Type B pancreatic cell (in vitro differentiated cells): ENCODE results near the gene COL5A1. TPM values are rescaled to one million over a fixed set of nuclear protein-coding genes. Genes with fewer than 3 reads are reported as not detected.

Experiments used
- DNase-seq: peaks from one replicate; pipeline ENCODE4 v3.0.0; 2021; ENCODE audit warnings: mixed read lengths; ENCODE audit not compliant: unreplicated experiment; ENCODE audit errors: extremely low spot score
- H3K27ac Mint-ChIP-seq: 2 replicates; pipeline ENCODE4 v1.8.0; 2021; ENCODE audit warnings: mild to moderate bottlenecking, mixed read lengths
- H3K27me3 Mint-ChIP-seq: 2 replicates; pipeline ENCODE4 v1.8.0; 2021; ENCODE audit warnings: mixed read lengths
- H3K36me3 Mint-ChIP-seq: 2 replicates; pipeline ENCODE4 v1.8.0; 2021; ENCODE audit warnings: mixed read lengths
- H3K4me1 Mint-ChIP-seq: one replicate; pipeline ENCODE4 v1.8.0; 2021; ENCODE audit warnings: mixed read lengths; ENCODE audit not compliant: unreplicated experiment
- H3K4me3 Mint-ChIP-seq: 2 replicates; pipeline ENCODE4 v1.8.0; 2021; ENCODE audit warnings: mild to moderate bottlenecking, mixed read lengths
- H3K9me3 Mint-ChIP-seq: 2 replicates; pipeline ENCODE4 v1.8.0; 2021; ENCODE audit warnings: mixed read lengths
- CTCF ChIP-seq: fragments of 200-600 bp; sonication (generic); conservative IDR thresholded peaks from 2 replicates; pipeline ENCODE4 v1.5.0; 2021; ENCODE audit warnings: antibody characterized with exemption, mild to moderate bottlenecking
- total RNA-seq: library from RNA; stranded (reverse); gene quantifications from 2 replicates; pipeline ENCODE4 v1.2.1, GENCODE V29; 2021; ENCODE audit warnings: low replicate concordance

The COL5A1 gene
- total RNA-seq, 1 donor from 2014 or later: 112 TPM

- no peak for DNase-seq
- peak overlapping the region; percentile 53 for H3K27ac Mint-ChIP-seq
- peaks cover under 1% of the 10 kb centered on the region for H3K36me3 Mint-ChIP-seq
- no peaks in the 10 kb centered on the region for H3K9me3 Mint-ChIP-seq
- peaks cover 24% of the 10 kb centered on the region for H3K4me1 Mint-ChIP-seq
- TF ChIP-seq CTCF: no peak
- H3K4me3 Mint-ChIP-seq: no peak overlapping the region
- no peaks in the 10 kb centered on the region for H3K27me3 Mint-ChIP-seq
Measured at GRCh38 chr9:134707731-134708671, 66.4 kb downstream of the COL5A1 start.

GRCh38 chr9:134708672-134709038 lies 67.1 kb downstream of the COL5A1 start:
- Mint-ChIP-seq H3K9me3 (peaks cover 5% of the 10 kb centered on the region), H3K27ac (peak overlapping the region; percentile 67), H3K4me1 (peaks cover 21% of the 10 kb centered on the region), H3K27me3 (no peaks in the 10 kb centered on the region), H3K36me3 (peaks cover 7% of the 10 kb centered on the region), H3K4me3 (peak overlapping the region; percentile 41)
- DNase-seq: no peak
- no peak for TF ChIP-seq CTCF

- Mint-ChIP-seq H3K27ac (no peak overlapping the region), H3K9me3 (peaks cover 8% of the 10 kb centered on the region)
Measured at GRCh38 chr9:134709512-134710270, 68.1 kb downstream of the COL5A1 start.

GRCh38 chr9:134710271-134710540 lies 68.6 kb downstream of the COL5A1 start:
- H3K27me3 Mint-ChIP-seq: no peaks in the 10 kb centered on the region
- H3K4me1 Mint-ChIP-seq: peaks cover 10% of the 10 kb centered on the region
- H3K36me3 Mint-ChIP-seq: peaks cover 14% of the 10 kb centered on the region
- no peak overlapping the region for H3K4me3 Mint-ChIP-seq
- H3K27ac Mint-ChIP-seq: no peak overlapping the region
- TF ChIP-seq CTCF: no peak
- no peak for DNase-seq
- H3K9me3 Mint-ChIP-seq: peaks cover 8% of the 10 kb centered on the region

More at GRCh38 chr9:134709512-134710270, 68.1 kb downstream of the COL5A1 start:
- no peaks in the 10 kb centered on the region for H3K27me3 Mint-ChIP-seq
- peaks cover 15% of the 10 kb centered on the region for H3K4me1 Mint-ChIP-seq
- TF ChIP-seq CTCF: no peak
- no peak overlapping the region for H3K4me3 Mint-ChIP-seq
- DNase-seq: no peak
- H3K36me3 Mint-ChIP-seq: peaks cover 14% of the 10 kb centered on the region

- H3K27me3 Mint-ChIP-seq: no peaks in the 10 kb centered on the region
- H3K36me3 Mint-ChIP-seq: peaks cover 14% of the 10 kb centered on the region
- H3K9me3 Mint-ChIP-seq: peaks cover 8% of the 10 kb centered on the region
- no peak overlapping the region for H3K4me3 Mint-ChIP-seq
- H3K27ac Mint-ChIP-seq: no peak overlapping the region
- peaks cover 10% of the 10 kb centered on the region for H3K4me1 Mint-ChIP-seq
- no peak for TF ChIP-seq CTCF
- DNase-seq: no peak
Measured at GRCh38 chr9:134710901-134711300, 69.3 kb downstream of the COL5A1 start.
